GM12878 (cell line): ENCODE measurements around the gene GIGYF1. TPM values are rescaled to one million over a fixed set of nuclear protein-coding genes. Genes with fewer than 3 reads are reported as not detected.

Experiments
- ATAC-seq: fragments of 200-7000 bp; cut with Tn5 transposase; 3 replicates; pipeline ENCODE4 v1.9.1; 2020; ENCODE audit warnings: mild to moderate bottlenecking, moderate library complexity
- BruUV-seq: library from RNA; stranded (reverse); fragments of 400-500 nt; replicated peaks from 2 replicates; lab custom pipeline; 2021; lab: Mats Ljungman, UMichigan
- CTCF ChIA-PET: fragments of 300-600 bp; sonication (Branson Sonifier 250); formaldehyde crosslinking; extraction: SDS; loops from one replicate; lab custom pipeline; 2021; ENCODE audit warnings: inconsistent platforms; lab: Yijun Ruan, JAX
- POLR2A ChIA-PET: fragments of 350-600 bp; formaldehyde crosslinking; extraction: SDS; loops from one replicate; lab custom pipeline; 2021; ENCODE audit warnings: inconsistent platforms; lab: Charles Lee
- RAD21 ChIA-PET: fragments of 300-600 bp; sonication (Branson Sonifier 250); formaldehyde crosslinking; loops from one replicate; lab custom pipeline; 2023; ENCODE audit warnings: antibody characterized with exemption; ENCODE audit not compliant: unreplicated experiment; lab: Charles Lee
- SMC1A ChIA-PET: fragments of 300-600 bp; sonication (Branson Sonifier 250); formaldehyde crosslinking; loops from one replicate; lab custom pipeline; 2023; ENCODE audit not compliant: unreplicated experiment, uncharacterized antibody; lab: Charles Lee
- DNase-seq: peaks from one replicate; pipeline ENCODE4 v3.0.0-alpha.2; 2011; ENCODE audit warnings: low read depth, low spot score
- FAIRE-seq: peaks from 3 replicates; lab custom pipeline; 2011; peaks lifted over from hg19 to GRCh38; lab: Jason Lieb, UNC
- H2AFZ ChIP-seq: 2 replicates; pipeline ENCODE4 v1.6.0; 2011; ENCODE audit warnings: low read depth, low read length, control low read depth; ENCODE audit not compliant: control insufficient read depth
- H3K27ac ChIP-seq: 2 replicates; pipeline ENCODE4 v1.5.1; 2011; ENCODE audit warnings: control low read depth; ENCODE audit not compliant: control insufficient read depth, insufficient read depth
- H3K27me3 ChIP-seq, 2 experiments: replicated peaks in 1 of 2; 2 replicates each; pipeline versions ENCODE4 v1.6.0 to v1.6.1; 2011; ENCODE audit warnings: low read length in 1 of 2; ENCODE audit not compliant: control insufficient read depth in 2 of 2, insufficient read depth in 2 of 2
- H3K36me3 ChIP-seq, 2 experiments: 2 replicates each; pipeline ENCODE4 v1.5.1; 2011; ENCODE audit warnings: low read length in 1 of 2; ENCODE audit not compliant: control insufficient read depth in 2 of 2, insufficient read depth in 2 of 2
- H3K4me1 ChIP-seq: 2 replicates; pipeline ENCODE4 v1.6.1; 2011; ENCODE audit warnings: mild to moderate bottlenecking, low read length, moderate library complexity, mixed read lengths; ENCODE audit not compliant: control insufficient read depth, insufficient read depth
- H3K4me2 ChIP-seq: 2 replicates; pipeline ENCODE4 v1.6.0; 2011; ENCODE audit warnings: control low read depth; ENCODE audit not compliant: control insufficient read depth, insufficient read depth
- H3K4me3 ChIP-seq: fragments of 200-600 bp; sonication (generic); 2 replicates; pipeline ENCODE4 v1.5.1; 2016
- H3K79me2 ChIP-seq: 2 replicates; pipeline ENCODE4 v1.6.0; 2011; ENCODE audit warnings: low read length; ENCODE audit not compliant: control insufficient read depth, insufficient read depth
- H3K9ac ChIP-seq: 2 replicates; pipeline ENCODE4 v1.8.0; 2011; ENCODE audit warnings: low read length, control low read depth, mixed read lengths; ENCODE audit not compliant: control insufficient read depth, insufficient read depth
- H3K9me3 ChIP-seq: replicated peaks from 3 replicates; pipeline ENCODE4 v1.5.1; 2011; ENCODE audit warnings: mild to moderate bottlenecking, low read length; ENCODE audit not compliant: control insufficient read depth, insufficient read depth
- H4K20me1 ChIP-seq: 2 replicates; pipeline ENCODE4 v1.6.0; 2011; ENCODE audit not compliant: control insufficient read depth, insufficient read depth
- CBX5 ChIP-seq: sonication (generic); IDR thresholded peaks from 2 replicates; pipeline ENCODE4 v1.6.1; 2016; ENCODE audit warnings: low read depth, moderate library complexity, mild to moderate bottlenecking, inconsistent platforms
- LARP7 ChIP-seq: fragments of 450-650 bp; IDR thresholded peaks from 2 replicates; pipeline ENCODE4 v1.6.1; 2017; ENCODE audit warnings: mild to moderate bottlenecking
- MTA3 ChIP-seq: IDR thresholded peaks from 2 replicates; pipeline ENCODE4 v1.6.1; 2012; ENCODE audit warnings: low read length, inconsistent platforms, borderline replicate concordance
- NR2F1 ChIP-seq: fragments of 450-650 bp; conservative IDR thresholded peaks from 2 replicates; pipeline ENCODE4 v1.6.1; 2017; ENCODE audit warnings: mild to moderate bottlenecking
- PML ChIP-seq: IDR thresholded peaks from 2 replicates; pipeline ENCODE4 v1.6.1; 2012; ENCODE audit warnings: low read length, inconsistent platforms
- POLR2AphosphoS2 ChIP-seq: IDR thresholded peaks from 2 replicates; pipeline ENCODE4 v1.6.1; 2011; ENCODE audit warnings: low read depth, mild to moderate bottlenecking, low read length, improper control_type of control experiment, moderate library complexity
- ZSCAN29 ChIP-seq: fragments of 450-650 bp; IDR thresholded peaks from 2 replicates; pipeline ENCODE4 v1.6.1; 2017; ENCODE audit warnings: mild to moderate bottlenecking, moderate library complexity
- WGBS: methylation state at CpG from one replicate; pipeline ENCODE4 v1.1.6; 2016; ENCODE audit warnings: low lambda C conversion rate; ENCODE audit not compliant: insufficient replicate concordance, insufficient coverage; ENCODE audit errors: missing lambda C conversion rate; 5-methylcytosine and 5-hydroxymethylcytosine counted together
- in situ Hi-C: fragments of 300-500 bp; cut with MboI; formaldehyde crosslinking; loops from 9 replicates; pipeline ENCODE4 v1.14.3; 2018; ENCODE audit warnings: mixed read lengths
- intact Hi-C: fragments of 100-400 bp; cut with micrococcal nuclease; formaldehyde crosslinking; loops from one replicate; pipeline ENCODE4 v1.14.2; 2022; ENCODE audit not compliant: unreplicated experiment
- polyA plus RNA-seq, 11 experiments: library from polyadenylated mRNA; depleted of rRNA in 4 of 11; unstranded in 6 of 11; stranded (reverse) in 5 of 11; fragments of >200 nt; fragmentation: Nextera tagmentation in 4 of 11; fragmentation: Illumina TruSeq in 1 of 11; extraction: Ambion mirVana in 4 of 11; extraction: Trizol in 1 of 11; gene quantifications; 1 replicate in 1 of 11; 2 replicates in 10 of 11; pipeline versions ENCODE4 v1.2.1 to v1.2.3, GENCODE V29; 2011 to 2016; ENCODE audit warnings: inconsistent platforms in 2 of 11, missing spikeins in 2 of 11, low read depth in 1 of 11
- total RNA-seq, 4 experiments: library from RNA; depleted of rRNA in 3 of 4; stranded (reverse); fragments of >200 nt in 3 of 4; fragmentation: Illumina TruSeq in 1 of 4; extraction: Trizol in 1 of 4; gene quantifications; 2 replicates each; pipeline versions ENCODE4 v1.2.1 to v1.2.3, GENCODE V29; 2013 to 2021
- TF ChIP-seq, protein P1 (sequence below): fragments of 450-650 bp; IDR thresholded peaks from 2 replicates; pipeline ENCODE4 v1.6.1; 2016; ENCODE audit warnings: mild to moderate bottlenecking

The GIGYF1 gene
- total and polyA plus RNA-seq, 10 of the 15 experiments (the other 5 are each of a cell fraction or from before 2014, with no cell fraction given): 0.31 to 47.2 (median 9.9) TPM

DNA sequence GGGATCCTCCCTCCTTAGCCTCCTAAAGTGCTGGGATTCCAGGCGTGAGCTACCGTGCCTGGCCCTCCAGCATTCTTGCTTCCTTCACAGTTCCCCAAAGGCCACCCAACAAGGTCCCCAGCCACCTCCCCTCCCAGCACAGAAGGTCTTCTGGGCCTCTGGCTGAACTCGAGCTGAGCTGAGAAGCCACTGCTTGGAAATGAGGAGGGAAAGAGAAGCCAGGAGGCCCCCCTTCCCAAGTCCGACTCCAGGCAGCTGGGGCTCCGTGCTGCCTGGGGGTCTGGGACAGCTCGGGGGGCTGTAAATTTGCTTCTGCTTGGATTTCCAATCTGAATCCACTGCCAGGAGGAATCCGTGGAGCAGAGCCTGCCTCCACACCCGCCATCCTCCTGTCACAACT lies 20.7 kb upstream of the GIGYF1 start:
- CTCF ChIA-PET: interaction anchor here (0.6 to 1.2 kb wide), 2 partner anchors 9 to 11 kb away, joined by 4 to 5 read pairs; partner anchors contain the start of gene POP7
- H3K9ac ChIP-seq: no peak overlapping the region
- H3K4me2 ChIP-seq: no peak overlapping the region
- H3K79me2 ChIP-seq: no peaks in the 10 kb centered on the region
- H3K4me1 ChIP-seq: no peaks in the 10 kb centered on the region
- H2AFZ ChIP-seq: no peak overlapping the region
- BruUV-seq: no TSS peak
- 66% methylated on average over 8 of the region's 8 CpGs for WGBS
- H3K27me3 ChIP-seq: no peaks in the 10 kb centered on the region; a peak in 1 of 4 replicates
- DNase-seq: no peak
- no peaks in the 10 kb centered on the region for H3K9me3 ChIP-seq
- no peaks in the 10 kb centered on the region for H4K20me1 ChIP-seq
- no peak for TF ChIP-seq ZSCAN29
- TF ChIP-seq, protein P1, sequence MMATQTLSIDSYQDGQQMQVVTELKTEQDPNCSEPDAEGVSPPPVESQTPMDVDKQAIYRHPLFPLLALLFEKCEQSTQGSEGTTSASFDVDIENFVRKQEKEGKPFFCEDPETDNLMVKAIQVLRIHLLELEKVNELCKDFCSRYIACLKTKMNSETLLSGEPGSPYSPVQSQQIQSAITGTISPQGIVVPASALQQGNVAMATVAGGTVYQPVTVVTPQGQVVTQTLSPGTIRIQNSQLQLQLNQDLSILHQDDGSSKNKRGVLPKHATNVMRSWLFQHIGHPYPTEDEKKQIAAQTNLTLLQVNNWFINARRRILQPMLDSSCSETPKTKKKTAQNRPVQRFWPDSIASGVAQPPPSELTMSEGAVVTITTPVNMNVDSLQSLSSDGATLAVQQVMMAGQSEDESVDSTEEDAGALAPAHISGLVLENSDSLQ: no peak
- no peak for TF ChIP-seq POLR2AphosphoS2
- no peak for TF ChIP-seq NR2F1
- TF ChIP-seq CBX5: no peak
- no peak for TF ChIP-seq PML
- no peak for TF ChIP-seq MTA3
- no peak for TF ChIP-seq LARP7
- TF ChIP-seq, all 136 proteins: peak for 0
- H3K27ac ChIP-seq: no peak overlapping the region
- in situ Hi-C loops: no loop called here
- ChIA-PET RAD21 (interaction anchor here (0.6 kb wide), 1 partner anchor 269 kb away, joined by 3 read pairs; no protein-coding TSS in a partner anchor), SMC1A (interaction anchor here (0.6 kb wide), 1 partner anchor 11 kb away, joined by 3 read pairs; no protein-coding TSS in a partner anchor), POLR2A (no interaction called here)
- intact Hi-C loops: no loop called here
- no peak for FAIRE-seq
- no peaks in the 10 kb centered on the region for H3K36me3 ChIP-seq
- H3K4me3 ChIP-seq: no peak overlapping the region
- ATAC-seq: no peak
